Breast epithelium (tissue), 4 donors: ENCODE measurements around the gene CLCN1. TPM values are rescaled to one million over a fixed set of nuclear protein-coding genes. Genes with fewer than 3 reads are reported as not detected.

Source experiments
- DNase-seq, 2 donors: peaks; one replicate each; pipeline ENCODE4 v3.0.0-alpha.2; 2019; ENCODE audit warnings: low spot score in 2 of 2
- H3K27ac ChIP-seq, 2 donors: fragments of 200-600 bp; sonication (generic) in 1 of 2; one replicate each; pipeline ENCODE4 v1.5.1; 2016 to 2019; ENCODE audit warnings: mild to moderate bottlenecking in 1 of 2
- H3K27me3 ChIP-seq, 2 donors: fragments of 200-600 bp; sonication (generic) in 1 of 2; one replicate each; pipeline versions ENCODE4 v1.5.1 to v1.6.0; 2017 to 2019; ENCODE audit warnings: control low read depth in 1 of 2, mild to moderate bottlenecking in 1 of 2
- H3K36me3 ChIP-seq: fragments of 200-600 bp; one replicate; pipeline ENCODE4 v1.5.1; 2019
- H3K4me1 ChIP-seq, 2 donors: fragments of 200-600 bp; sonication (generic); one replicate each; pipeline ENCODE4 v1.5.1; 2016 to 2019; ENCODE audit warnings: control low read depth in 1 of 2
- H3K4me3 ChIP-seq, 3 donors: fragments of 200-600 bp; sonication (generic); 1 replicate in 2 of 3; 2 replicates in 1 of 3; pipeline ENCODE4 v1.5.1; 2016 to 2019; ENCODE audit warnings: mild to moderate bottlenecking in 3 of 3, moderate library complexity in 2 of 3
- H3K9me3 ChIP-seq, 2 donors: fragments of 200-600 bp; sonication (generic) in 1 of 2; one replicate each; pipeline ENCODE4 v1.5.1; 2016 to 2019; ENCODE audit warnings: control low read depth in 1 of 2
- POLR2A ChIP-seq: fragments of 450-650 bp; IDR thresholded peaks from one replicate; pipeline ENCODE4 v1.6.1; 2016; ENCODE audit warnings: antibody characterized with exemption, mild to moderate bottlenecking, moderate library complexity
- POLR2AphosphoS5 ChIP-seq, 3 donors: sonication (generic); formaldehyde crosslinking; IDR thresholded peaks; one replicate each; pipeline ENCODE4 v1.6.1; 2017; ENCODE audit warnings: antibody characterized with exemption in 3 of 3
- intact Hi-C: fragments of 100-400 bp; cut with DNase I; formaldehyde crosslinking; loops from one replicate; pipeline ENCODE4 v1.15.1; 2023; ENCODE audit warnings: low total_unique reads
- total RNA-seq, 3 donors: library from RNA; depleted of rRNA; stranded (reverse); fragments of >200 nt; gene quantifications; one replicate each; pipeline ENCODE4 v1.1.0, GENCODE V29; 2016
- TF ChIP-seq, protein P1 (sequence below), 3 donors: fragments of 450-650 bp; IDR thresholded peaks; one replicate each; pipeline ENCODE4 v1.5.1; 2016 to 2017; ENCODE audit warnings: antibody characterized with exemption in 3 of 3, mild to moderate bottlenecking in 3 of 3, moderate library complexity in 3 of 3

The CLCN1 gene
- total RNA-seq, 3 donors from 2014 or later, result 0.29 TPM; not detected in 2

DNA sequence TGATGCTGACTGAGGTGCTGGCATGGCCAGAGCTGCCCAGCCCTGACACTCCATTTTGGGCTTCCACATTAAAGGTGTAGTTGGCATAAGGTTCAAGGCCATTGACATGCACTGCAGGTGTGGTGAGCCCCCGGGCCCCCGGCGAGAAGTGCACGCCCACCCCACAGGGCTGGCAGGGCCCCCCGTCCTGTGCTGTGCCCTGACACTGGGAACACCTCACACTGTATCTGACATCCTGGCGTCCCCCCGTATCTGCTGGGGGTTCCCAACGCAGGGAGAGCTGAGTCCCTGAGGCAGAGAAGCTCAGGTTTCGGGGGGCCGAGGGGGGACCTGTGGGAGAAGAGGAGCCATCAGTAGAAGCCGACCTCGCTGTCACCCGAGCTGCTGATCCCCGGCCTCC is 82.7 kb downstream of the CLCN1 start:
- no peaks in the 10 kb centered on the region for H3K4me1 ChIP-seq
- no peaks in the 10 kb centered on the region for H3K27me3 ChIP-seq
- H3K9me3 ChIP-seq, result no peaks in the 10 kb centered on the region
- no peak overlapping the region for H3K27ac ChIP-seq
- H3K36me3 ChIP-seq, result no peaks in the 10 kb centered on the region
- H3K4me3 ChIP-seq, result no peak overlapping the region
- TF ChIP-seq, protein P1, sequence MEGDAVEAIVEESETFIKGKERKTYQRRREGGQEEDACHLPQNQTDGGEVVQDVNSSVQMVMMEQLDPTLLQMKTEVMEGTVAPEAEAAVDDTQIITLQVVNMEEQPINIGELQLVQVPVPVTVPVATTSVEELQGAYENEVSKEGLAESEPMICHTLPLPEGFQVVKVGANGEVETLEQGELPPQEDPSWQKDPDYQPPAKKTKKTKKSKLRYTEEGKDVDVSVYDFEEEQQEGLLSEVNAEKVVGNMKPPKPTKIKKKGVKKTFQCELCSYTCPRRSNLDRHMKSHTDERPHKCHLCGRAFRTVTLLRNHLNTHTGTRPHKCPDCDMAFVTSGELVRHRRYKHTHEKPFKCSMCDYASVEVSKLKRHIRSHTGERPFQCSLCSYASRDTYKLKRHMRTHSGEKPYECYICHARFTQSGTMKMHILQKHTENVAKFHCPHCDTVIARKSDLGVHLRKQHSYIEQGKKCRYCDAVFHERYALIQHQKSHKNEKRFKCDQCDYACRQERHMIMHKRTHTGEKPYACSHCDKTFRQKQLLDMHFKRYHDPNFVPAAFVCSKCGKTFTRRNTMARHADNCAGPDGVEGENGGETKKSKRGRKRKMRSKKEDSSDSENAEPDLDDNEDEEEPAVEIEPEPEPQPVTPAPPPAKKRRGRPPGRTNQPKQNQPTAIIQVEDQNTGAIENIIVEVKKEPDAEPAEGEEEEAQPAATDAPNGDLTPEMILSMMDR (IDR thresholded peaks at IDR 0.05), result no peak
- TF ChIP-seq POLR2A, result no peak
- TF ChIP-seq POLR2AphosphoS5 (IDR thresholded peaks at IDR 0.05), result no peak
- no peak for DNase-seq
- intact Hi-C loops, result no loop called here

DNA sequence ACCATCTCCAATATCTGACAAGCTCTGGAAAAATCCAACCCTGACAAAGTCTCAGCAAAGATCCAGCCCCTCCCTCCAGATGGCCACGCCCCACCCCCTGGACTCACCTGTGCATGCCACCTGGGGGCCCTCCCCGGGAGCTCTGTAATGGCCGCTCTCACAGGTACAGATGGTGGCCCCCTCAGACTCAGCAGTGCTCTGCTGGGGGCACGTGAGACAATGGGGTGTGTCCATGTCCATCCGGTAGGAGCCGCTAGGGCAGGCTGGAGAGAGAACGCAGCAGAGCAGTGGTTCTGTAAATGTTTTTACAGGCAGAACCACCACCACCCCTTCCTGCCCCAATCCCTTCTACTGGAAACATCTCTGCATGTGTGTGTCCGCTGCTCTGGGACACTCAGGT is 83.2 kb downstream of the CLCN1 start:
- H3K27me3 ChIP-seq, result no peaks in the 10 kb centered on the region
- intact Hi-C loops, result no loop called here
- no peak overlapping the region for H3K27ac ChIP-seq
- no peaks in the 10 kb centered on the region for H3K9me3 ChIP-seq
- no peaks in the 10 kb centered on the region for H3K4me1 ChIP-seq
- no peak for DNase-seq
- H3K4me3 ChIP-seq, result no peak overlapping the region
- no peak for TF ChIP-seq POLR2AphosphoS5 (IDR thresholded peaks at IDR 0.05)
- no peaks in the 10 kb centered on the region for H3K36me3 ChIP-seq

- H3K27ac ChIP-seq, result no peak overlapping the region
- no peaks in the 10 kb centered on the region for H3K36me3 ChIP-seq
- no peak for DNase-seq
- no peak for TF ChIP-seq POLR2AphosphoS5 (IDR thresholded peaks at IDR 0.05)
- no peak for TF ChIP-seq POLR2A
- TF ChIP-seq, protein P1 (IDR thresholded peaks at IDR 0.05), result no peak
- intact Hi-C loops, result loop anchor here (10.0 kb wide), 1 partner anchor 155 kb away; no protein-coding TSS in a partner anchor
- H3K4me3 ChIP-seq, result no peak overlapping the region
- H3K27me3 ChIP-seq, result no peaks in the 10 kb centered on the region
- no peaks in the 10 kb centered on the region for H3K4me1 ChIP-seq
- no peaks in the 10 kb centered on the region for H3K9me3 ChIP-seq
Observed at GRCh38 chr7:143399642-143400041, 83.7 kb downstream of the CLCN1 start.

GRCh38 chr7:143401265-143401664 is 85.4 kb downstream of the CLCN1 start:
- Histone ChIP-seq H3K4me1 (no peaks in the 10 kb centered on the region), H3K36me3 (no peaks in the 10 kb centered on the region), H3K4me3 (no peak overlapping the region), H3K9me3 (no peaks in the 10 kb centered on the region), H3K27me3 (no peaks in the 10 kb centered on the region), H3K27ac (no peak overlapping the region)
- no peak for DNase-seq
- intact Hi-C loops, result loop anchor here (10.0 kb wide), 1 partner anchor 156 kb away; no protein-coding TSS in a partner anchor
- no peak for TF ChIP-seq POLR2A
- TF ChIP-seq POLR2AphosphoS5 (IDR thresholded peaks at IDR 0.05), result no peak
- TF ChIP-seq, protein P1 (IDR thresholded peaks at IDR 0.05), result no peak

Other genes with a start within 250 kb of the CLCN1 start
- gene PIP, start 184.0 kb upstream of the CLCN1 start, total RNA-seq, result 1,000 to 10,000 TPM in 1 of 3 donors, 100 to 1,000 TPM in 1, 1 to 10 TPM in 1; 1.6 to 1,201 (median 140) TPM
- gene TAS2R39, start 132.7 kb upstream of the CLCN1 start, total RNA-seq, result not detected
- gene TAS2R40, start 94.1 kb upstream of the CLCN1 start, total RNA-seq, result not detected
- gene GSTK1, start 52.7 kb upstream of the CLCN1 start, total RNA-seq, result 100 to 1,000 TPM; 196 to 242 (median 199) TPM
- gene TMEM139, start 31.2 kb upstream of the CLCN1 start, total RNA-seq, result 10 to 100 TPM in 2 of 3 donors, 1 to 10 TPM in 1; 1.4 to 27.4 (median 14.4) TPM
- gene CASP2, start 27.8 kb upstream of the CLCN1 start, total RNA-seq, result 10 to 100 TPM; 11.7 to 24.9 (median 22.8) TPM
- 1 to 10 TPM in 1 of 3 donors, under 1 TPM in 2; 0.48 to 2.3 (median 0.73) TPM for gene FAM131B, start 46.6 kb downstream of the CLCN1 start, total RNA-seq
- 10 to 100 TPM; 60.2 to 61.0 (median 60.4) TPM for gene ZYX, start 65.2 kb downstream of the CLCN1 start, total RNA-seq
- gene EPHA1, start 92.7 kb downstream of the CLCN1 start, total RNA-seq, result 10 to 100 TPM in 2 of 3 donors, not detected in 1; 11.8 to 15.4 TPM
- gene TAS2R60, start 127.3 kb downstream of the CLCN1 start, total RNA-seq, result 1 to 10 TPM in 1 of 3 donors, not detected in 2; 1.6 TPM
- gene TAS2R41, start 161.8 kb downstream of the CLCN1 start, total RNA-seq, result 1 to 10 TPM in 1 of 3 donors, under 1 TPM in 1, not detected in 1; 0.66 to 1.3 TPM